C4-2B (cell line): ENCODE measurements around the gene HS3ST3A1.
A peak's percentile ranks its signal among the peaks of the same experiment; 100 is the strongest.

Experiments used
- H3K27ac ChIP-seq: fragments of 450-650 bp; 2 replicates; pipeline ENCODE4 v1.5.1; 2017
- CTCF ChIP-seq: fragments of 450-650 bp; conservative IDR thresholded peaks from 2 replicates; pipeline ENCODE4 v1.5.1; 2017; ENCODE audit warnings: mild to moderate bottlenecking
- ZFX ChIP-seq: fragments of 450-650 bp; IDR thresholded peaks from 2 replicates; pipeline ENCODE4 v1.6.1; 2017

HS3ST3A1 gene

GRCh38 chr17:13619462-13619861 is 17.7 kb upstream of the HS3ST3A1 start:
- no peak overlapping the region for H3K27ac ChIP-seq
- TF ChIP-seq CTCF (peak; percentile 33), ZFX (no peak)

DNA sequence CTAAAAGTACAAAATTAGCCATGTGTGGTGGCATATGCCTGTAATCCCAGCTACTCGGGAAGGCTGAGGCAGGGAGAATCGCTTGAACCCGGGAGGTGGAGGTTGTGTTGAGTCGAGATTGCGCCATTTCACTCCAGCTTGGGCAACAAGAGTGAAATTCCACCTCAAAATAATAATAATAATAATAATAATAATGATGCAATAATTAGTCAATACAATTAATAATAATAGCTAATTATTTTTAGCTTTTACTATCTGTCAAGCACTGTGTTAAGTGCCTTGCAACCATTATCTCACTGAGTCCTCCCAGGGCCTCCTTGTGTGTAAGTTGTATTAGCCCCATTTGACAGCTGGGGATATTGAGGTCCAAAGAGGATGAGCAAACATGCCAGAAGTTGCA is 14.3 kb upstream of the HS3ST3A1 start:
- H3K27ac ChIP-seq: no peak overlapping the region
- TF ChIP-seq ZFX (no peak), CTCF (no peak)

DNA sequence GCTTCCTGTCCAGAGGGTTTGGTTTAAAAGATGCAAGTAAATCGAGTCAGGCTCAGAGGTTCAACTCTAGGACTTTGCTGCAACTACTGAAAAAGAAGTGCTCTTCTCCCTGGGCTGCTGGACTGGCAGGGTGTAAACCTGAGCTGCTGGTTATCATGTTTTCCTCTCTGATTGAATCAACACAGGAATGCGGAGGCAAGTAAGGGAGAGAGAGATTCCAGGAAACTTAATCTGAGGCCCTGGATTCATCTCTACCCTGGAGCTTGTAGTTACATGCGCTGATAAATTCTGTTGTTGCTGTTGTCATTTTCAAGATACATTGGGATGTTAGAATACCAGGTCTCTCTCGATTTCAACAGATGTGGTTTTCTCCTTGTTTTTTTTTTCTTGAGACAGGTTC is 8.2 kb upstream of the HS3ST3A1 start:
- TF ChIP-seq ZFX: no peak
- TF ChIP-seq CTCF: no peak
- no peak overlapping the region for H3K27ac ChIP-seq

GRCh38 chr17:13601322-13601775 is 380 bp downstream of the HS3ST3A1 start:
- TF ChIP-seq CTCF: no peak
- no peak for TF ChIP-seq ZFX
- no peak overlapping the region for H3K27ac ChIP-seq

DNA sequence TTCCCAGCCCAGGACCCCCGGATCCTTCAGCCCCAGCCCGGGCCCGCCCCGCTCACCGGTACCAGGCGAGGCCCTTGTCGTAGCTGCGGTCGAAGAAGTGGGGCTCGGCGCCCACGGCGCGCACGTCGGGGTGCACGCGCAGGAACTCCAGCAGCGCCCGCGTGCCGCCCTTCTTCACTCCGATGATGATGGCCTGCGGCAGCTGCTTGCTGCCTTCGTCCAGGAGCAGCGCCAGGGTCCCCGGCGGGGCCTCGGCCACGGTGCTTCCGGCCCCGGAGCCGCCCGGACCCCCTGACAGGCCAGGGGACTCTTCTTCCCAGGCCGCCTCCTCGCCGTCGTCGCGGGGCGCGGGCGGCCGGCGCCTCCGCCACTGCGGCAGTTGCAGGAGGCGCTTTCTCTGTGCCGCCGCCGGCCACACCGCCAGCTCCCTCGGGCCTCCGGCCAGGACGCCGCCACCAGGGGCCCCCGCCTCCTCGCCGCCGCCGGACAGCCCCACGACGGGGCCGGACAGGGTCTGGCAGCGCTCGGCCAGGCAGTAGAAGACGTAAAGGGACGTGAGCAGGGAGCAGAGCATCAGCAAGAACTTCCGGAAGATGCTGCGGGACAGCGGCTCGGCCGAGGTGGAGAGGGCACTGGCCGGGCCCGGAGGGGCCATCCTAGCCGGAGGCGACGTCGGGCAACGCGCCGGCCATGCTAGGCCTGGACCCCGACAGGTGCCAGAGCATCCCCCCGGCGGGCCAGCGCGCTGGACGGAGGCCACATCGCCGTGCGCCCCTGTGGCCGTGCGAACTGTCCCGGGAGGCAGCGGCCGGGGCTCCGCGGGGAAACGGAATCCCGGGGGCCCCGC is 1.0 kb downstream of the HS3ST3A1 start:
- TF ChIP-seq ZFX (no peak), CTCF (no peak)
- H3K27ac ChIP-seq: no peak overlapping the region

DNA sequence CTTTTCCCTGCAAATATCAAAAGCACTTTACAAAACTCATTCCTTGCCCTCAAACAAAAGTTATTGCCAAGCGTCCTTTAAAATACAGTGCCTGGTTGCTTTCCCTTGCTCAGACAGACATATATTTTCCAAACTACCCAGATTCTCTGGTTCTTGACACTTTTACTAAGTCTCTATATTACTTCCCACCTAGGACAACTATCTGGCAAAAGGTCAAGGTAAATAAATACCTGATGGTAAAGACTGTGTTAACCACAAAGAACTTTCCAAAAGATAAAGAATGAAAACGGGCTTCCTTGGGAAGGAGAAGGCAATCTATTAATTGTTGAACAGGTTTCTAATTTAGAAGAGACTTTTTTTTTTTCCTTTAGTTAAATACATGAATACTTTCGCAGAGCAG is 1.9 kb downstream of the HS3ST3A1 start:
- TF ChIP-seq CTCF (no peak), ZFX (no peak)
- H3K27ac ChIP-seq: no peak overlapping the region

DNA sequence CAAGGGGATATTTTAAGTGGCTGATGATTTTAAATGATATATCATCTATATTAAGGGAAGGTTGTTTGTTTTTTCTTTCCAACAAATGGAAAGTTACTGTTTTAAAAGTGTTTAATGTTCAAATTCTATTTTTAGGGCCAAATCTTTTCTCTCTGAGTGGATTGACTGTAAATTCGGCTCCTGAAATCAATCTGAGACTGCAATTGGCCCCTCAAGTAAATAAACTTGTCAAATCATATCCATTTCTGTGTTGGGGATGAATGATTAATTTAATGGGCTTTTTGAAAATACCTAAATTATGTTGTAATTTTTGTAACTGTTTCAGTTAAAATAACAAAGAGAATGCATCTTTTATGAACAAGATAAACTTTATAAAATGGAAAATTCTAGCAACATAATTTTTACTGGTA is 2.6 kb downstream of the HS3ST3A1 start:
- H3K27ac ChIP-seq: no peak overlapping the region

More for the DNA sequence above, 2.6 kb downstream of the HS3ST3A1 start:
- TF ChIP-seq ZFX (no peak), CTCF (no peak)
